K562 (cell line): ENCODE measurements around the gene MUSK. TPM values are rescaled to one million over a fixed set of nuclear protein-coding genes. Genes with fewer than 3 reads are reported as not detected.

Source experiments
- ATAC-seq: fragments of 200-7000 bp; cut with Tn5 transposase; 3 replicates; pipeline ENCODE4 v1.9.1; 2020; ENCODE audit warnings: moderate library complexity
- BruUV-seq: library from RNA; stranded (reverse); fragments of 400-500 nt; replicated peaks from 2 replicates; lab custom pipeline; 2021; lab: Mats Ljungman, UMichigan
- CTCF ChIA-PET: fragments of 300-600 bp; formaldehyde crosslinking; extraction: SDS; loops from one replicate; lab custom pipeline; 2021; ENCODE audit warnings: low intra/inter-chr PET ratio; lab: Yijun Ruan, JAX
- POLR2A ChIA-PET: fragments of 300-600, 350-650 bp; sonication (Branson Sonifier 250); formaldehyde crosslinking; extraction: SDS; loops from one replicate; lab custom pipeline; 2021; ENCODE audit warnings: antibody characterized with exemption, inconsistent platforms; lab: Yijun Ruan, JAX
- DNase-seq, 4 experiments: peaks; one replicate each; pipeline versions ENCODE4 v3.0.0 to v3.0.0-alpha.2; 2011 to 2018; ENCODE audit warnings: low spot score in 3 of 4, mixed read lengths in 3 of 4; ENCODE audit errors: extremely low read depth in 1 of 4
- FAIRE-seq: peaks from 2 replicates; lab custom pipeline; 2011; peaks lifted over from hg19 to GRCh38; lab: Jason Lieb, UNC
- H2AFZ ChIP-seq: 2 replicates; pipeline ENCODE4 v1.6.0; 2011; ENCODE audit warnings: low read depth, low read length, control low read depth, inconsistent platforms
- H3K27ac ChIP-seq: fragments of 200-600 bp; 3 replicates; pipeline ENCODE4 v1.8.0; 2011; ENCODE audit warnings: low read depth, mild to moderate bottlenecking, control low read depth, inconsistent platforms, low read length, moderate library complexity, mixed read lengths; ENCODE audit errors: extremely low read depth
- H3K27me3 ChIP-seq, 2 experiments: fragments of 300-600 bp in 1 of 2; 2 replicates in 1 of 2; 3 replicates in 1 of 2; pipeline versions ENCODE4 v1.6.0 to v1.8.0; 2011; ENCODE audit warnings: inconsistent platforms in 2 of 2, low read length in 2 of 2, mild to moderate bottlenecking in 1 of 2, mixed read lengths in 1 of 2, moderate library complexity in 1 of 2; ENCODE audit not compliant: control insufficient read depth in 2 of 2, insufficient read depth in 2 of 2
- H3K36me3 ChIP-seq: fragments of 300-600 bp; 3 replicates; pipeline ENCODE4 v1.8.0; 2011; ENCODE audit warnings: mild to moderate bottlenecking, low read length, inconsistent platforms; ENCODE audit not compliant: control insufficient read depth, insufficient read depth
- H3K4me1 ChIP-seq, 2 experiments: fragments of 200-600 bp in 1 of 2; replicated peaks in 1 of 2; 2 replicates in 1 of 2; 3 replicates in 1 of 2; pipeline versions ENCODE4 v1.5.1 to v1.8.0; 2011; ENCODE audit warnings: inconsistent platforms in 2 of 2, low read length in 2 of 2, mild to moderate bottlenecking in 1 of 2, mixed read lengths in 1 of 2, moderate library complexity in 1 of 2; ENCODE audit not compliant: control insufficient read depth in 2 of 2, insufficient read depth in 2 of 2
- H3K4me2 ChIP-seq: 2 replicates; pipeline ENCODE4 v1.6.1; 2011; ENCODE audit warnings: low read length, control low read depth, inconsistent platforms, mixed read lengths; ENCODE audit not compliant: insufficient read depth
- H3K4me3 ChIP-seq: fragments of 200-600 bp; sonication (generic), shearing (Covaris generic); 2 replicates; pipeline ENCODE4 v1.5.1; 2016; ENCODE audit warnings: control low read depth, inconsistent platforms
- H3K79me2 ChIP-seq: fragments of 200-600 bp; 3 replicates; pipeline ENCODE4 v1.8.0; 2011; ENCODE audit warnings: low read length, inconsistent platforms; ENCODE audit not compliant: control insufficient read depth, insufficient read depth
- H3K9ac ChIP-seq, 2 experiments: 2 replicates each; pipeline versions ENCODE4 v1.6.0 to v1.6.1; 2011; ENCODE audit warnings: low read depth in 2 of 2, low read length in 2 of 2, control low read depth in 1 of 2, inconsistent platforms in 1 of 2, mild to moderate bottlenecking in 1 of 2, mixed read lengths in 1 of 2; ENCODE audit not compliant: insufficient read depth in 1 of 2
- H3K9me1 ChIP-seq: one replicate; pipeline ENCODE4 v1.6.0; 2011; ENCODE audit warnings: inconsistent platforms, mild to moderate bottlenecking, low read length, moderate library complexity; ENCODE audit not compliant: control insufficient read depth, insufficient read depth
- H3K9me3 ChIP-seq: replicated peaks from 2 replicates; pipeline ENCODE4 v1.5.1; 2011; ENCODE audit warnings: low read depth, low read length, inconsistent platforms; ENCODE audit not compliant: control insufficient read depth, insufficient read depth
- H4K20me1 ChIP-seq: replicated peaks from 2 replicates; pipeline ENCODE4 v1.6.1; 2011; ENCODE audit warnings: low read length, inconsistent platforms, mixed read lengths; ENCODE audit not compliant: control insufficient read depth, insufficient read depth
- CEBPZ ChIP-seq: fragments of 150-350 bp; IDR thresholded peaks from 2 replicates; pipeline ENCODE4 v1.6.1; 2014; ENCODE audit warnings: low read depth, mild to moderate bottlenecking, low read length, borderline replicate concordance
- FOXK1 ChIP-seq: sonication (generic); formaldehyde crosslinking; IDR thresholded peaks from 2 replicates; pipeline ENCODE4 v1.8.0; 2022; ENCODE audit warnings: missing genetic modification reagents, mild to moderate bottlenecking, borderline replicate concordance
- ZFPM2 ChIP-seq: fragments of 250-450 bp; sonication (Bioruptor Pico); IDR thresholded peaks from 2 replicates; pipeline ENCODE4 v1.5.1; 2022; ENCODE audit warnings: mild to moderate bottlenecking
- WGBS: fragments of 100-300 bp; shearing (Covaris generic); methylation state at CpG from one replicate; pipeline ENCODE4 v1.1.6; 2016; ENCODE audit warnings: low coverage, mixed read lengths; ENCODE audit not compliant: insufficient coverage; ENCODE audit errors: missing lambda C conversion rate; 5-methylcytosine and 5-hydroxymethylcytosine counted together
- in situ Hi-C: fragments of 300-500 bp; cut with MboI; formaldehyde crosslinking; loops from 4 replicates; pipeline ENCODE4 v1.15.0; 2018; ENCODE audit warnings: inconsistent platforms, mixed read lengths
- intact Hi-C: fragments of 100-400 bp; cut with micrococcal nuclease; formaldehyde crosslinking; loops from 2 replicates; pipeline ENCODE4 v1.14.2; 2022
- polyA plus RNA-seq, 8 experiments: library from polyadenylated mRNA; depleted of rRNA in 4 of 8; stranded (reverse) in 5 of 8; unstranded in 3 of 8; fragments of >200 nt; fragmentation: Nextera tagmentation in 2 of 8; fragmentation: Illumina TruSeq in 1 of 8; extraction: Ambion mirVana in 2 of 8; extraction: Trizol in 1 of 8; gene quantifications; 2 replicates each; pipeline versions ENCODE4 v1.2.1 to v1.2.3, GENCODE V29; 2011 to 2014; ENCODE audit warnings: inconsistent platforms in 1 of 8, missing spikeins in 1 of 8
- total RNA-seq, 7 experiments: library from RNA; depleted of rRNA in 6 of 7; stranded (reverse); fragments of >200 nt in 6 of 7; fragmentation: Illumina TruSeq in 2 of 7; extraction: Trizol in 2 of 7; gene quantifications; 2 replicates each; pipeline versions ENCODE4 v1.2.1 to v1.2.3, GENCODE V29; 2011 to 2021; ENCODE audit warnings: low replicate concordance in 1 of 7

The MUSK gene
- total and polyA plus RNA-seq, 9 of the 15 experiments (the other 6 are each of a cell fraction or from before 2014, with no cell fraction given), result not detected

DNA sequence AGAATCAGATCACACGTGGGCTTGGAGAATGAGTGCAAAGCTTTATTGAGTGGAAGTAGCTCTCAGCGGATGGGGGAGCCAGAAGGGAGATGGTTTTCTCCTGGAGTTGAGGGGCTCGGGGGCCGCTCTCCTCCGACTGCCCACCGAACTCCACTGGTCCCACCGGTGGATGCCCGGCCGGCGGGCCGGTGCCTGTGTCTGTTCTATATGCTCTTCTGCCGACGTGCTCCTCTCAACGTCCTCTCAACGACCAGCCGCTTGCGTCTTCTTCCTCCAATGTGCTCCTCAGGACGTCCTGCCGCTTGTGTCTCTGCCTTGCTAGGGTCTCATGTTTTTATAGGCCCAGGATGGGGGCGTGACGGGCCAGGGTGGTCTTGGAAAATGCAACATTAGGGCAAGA lies 161.9 kb downstream of the MUSK start:
- Histone ChIP-seq H3K4me1 (no peaks in the 10 kb centered on the region), H3K4me2 (no peak overlapping the region), H3K9me3 (no peaks in the 10 kb centered on the region), H3K27ac (no peak overlapping the region), H2AFZ (no peak overlapping the region), H3K36me3 (no peaks in the 10 kb centered on the region), H3K27me3 (no peaks in the 10 kb centered on the region), H3K4me3 (no peak overlapping the region), H3K9me1 (no peaks in the 10 kb centered on the region), H3K9ac (no peak overlapping the region), H3K79me2 (no peaks in the 10 kb centered on the region), H4K20me1 (no peaks in the 10 kb centered on the region)
- CTCF ChIA-PET, result no interaction called here
- intact Hi-C loops, result no loop called here
- TF ChIP-seq FOXK1 (CRISPR knock-in tag) (no peak), ZFPM2 (CRISPR knock-in tag) (no peak), CEBPZ (no peak)
- POLR2A ChIA-PET, result interaction anchor here (0.8 kb wide), 1 partner anchor 8 kb away, joined by 3 read pairs; no protein-coding TSS in a partner anchor
- 2% methylated on average over 20 of the region's 21 CpGs for WGBS
- ATAC-seq, result no peak
- no peak for FAIRE-seq
- no TSS peak for BruUV-seq
- DNase-seq, result no peak
- in situ Hi-C loops, result no loop called here
